DMS114 treated with DMSO at 0.1 percent for 48 hours (cell line): ENCODE results near the gene UCK2.
"Not testable (repeated sequence)": the region's sequence is repeated elsewhere in the genome, so short reads cannot be mapped to it uniquely, and the experiment has no call there.

Experiments used
- DNase-seq: peaks from one replicate; lab custom pipeline; 2025; ENCODE audit not compliant: unreplicated experiment; lab: John Stamatoyannopoulos, UW

Gene UCK2

GRCh38 chr1:165827268-165828102 lies at the start of gene UCK2:
TSS of gene UCK2 (plus strand) at chr1:165827614. CDS start at chr1:165827834, 220 bp downstream.
- DNase-seq, result peak; percentile 61

GRCh38 chr1:165778197-165778596 lies 49.2 kb upstream of the UCK2 start:
- not testable (repeated sequence) for DNase-seq

GRCh38 chr1:165783519-165783918 lies 43.9 kb upstream of the UCK2 start:
- DNase-seq, result not testable (repeated sequence)

GRCh38 chr1:165787741-165788140 lies 39.7 kb upstream of the UCK2 start:
- DNase-seq, result no peak

GRCh38 chr1:165793951-165794350 lies 33.5 kb upstream of the UCK2 start:
- no peak for DNase-seq

GRCh38 chr1:165795894-165796293 lies 31.5 kb upstream of the UCK2 start:
- DNase-seq, result no peak

GRCh38 chr1:165799387-165799786 lies 28.0 kb upstream of the UCK2 start:
- DNase-seq, result no peak

GRCh38 chr1:165804513-165804912 lies 22.9 kb upstream of the UCK2 start:
- not testable (repeated sequence) for DNase-seq

GRCh38 chr1:165807613-165808012 lies 19.8 kb upstream of the UCK2 start:
- no peak for DNase-seq

GRCh38 chr1:165815725-165816124 lies 11.7 kb upstream of the UCK2 start:
- no peak for DNase-seq

GRCh38 chr1:165816157-165816556 lies 11.3 kb upstream of the UCK2 start:
- DNase-seq, result no peak

GRCh38 chr1:165816826-165817497 lies 10.5 kb upstream of the UCK2 start:
- DNase-seq, result no peak

- DNase-seq, result no peak
Observed at GRCh38 chr1:165823552-165824268, 3.7 kb upstream of the UCK2 start.

GRCh38 chr1:165824269-165824643 lies 3.2 kb upstream of the UCK2 start:
- DNase-seq, result no peak

GRCh38 chr1:165826565-165827267 lies 698 bp upstream of the UCK2 start:
- no peak for DNase-seq

GRCh38 chr1:165828103-165828668 lies 772 bp downstream of the UCK2 start:
- DNase-seq, result peak; percentile 26

- DNase-seq, result peak; percentile 59
Observed at GRCh38 chr1:165828669-165829329, 1.4 kb downstream of the UCK2 start.

GRCh38 chr1:165829888-165830287 lies 2.5 kb downstream of the UCK2 start:
- no peak for DNase-seq

- DNase-seq, result no peak
Observed at GRCh38 chr1:165831146-165831545, 3.7 kb downstream of the UCK2 start.

- DNase-seq, result no peak
Observed at GRCh38 chr1:165832902-165833301, 5.5 kb downstream of the UCK2 start.
